Ramos (cell line): Measurements from ENCODE around the gene LETMD1.
"Not testable (repeated sequence)": the region's sequence is repeated elsewhere in the genome, so short reads cannot be mapped to it uniquely, and the experiment has no call there.

Source experiments
- in situ Hi-C: fragments of 300-500 bp; cut with MboI; formaldehyde crosslinking; loops from one replicate; pipeline ENCODE4 v1.14.3; 2022; ENCODE audit warnings: low sequenced_read_pairs; ENCODE audit not compliant: unreplicated experiment

Gene LETMD1

GRCh38 chr12:51071663-51072062, 23.5 kb downstream of the LETMD1 start:
- in situ Hi-C loops, result no loop called here

GRCh38 chr12:51075390-51075789, 27.3 kb downstream of the LETMD1 start:
- in situ Hi-C loops, result no loop called here

DNA sequence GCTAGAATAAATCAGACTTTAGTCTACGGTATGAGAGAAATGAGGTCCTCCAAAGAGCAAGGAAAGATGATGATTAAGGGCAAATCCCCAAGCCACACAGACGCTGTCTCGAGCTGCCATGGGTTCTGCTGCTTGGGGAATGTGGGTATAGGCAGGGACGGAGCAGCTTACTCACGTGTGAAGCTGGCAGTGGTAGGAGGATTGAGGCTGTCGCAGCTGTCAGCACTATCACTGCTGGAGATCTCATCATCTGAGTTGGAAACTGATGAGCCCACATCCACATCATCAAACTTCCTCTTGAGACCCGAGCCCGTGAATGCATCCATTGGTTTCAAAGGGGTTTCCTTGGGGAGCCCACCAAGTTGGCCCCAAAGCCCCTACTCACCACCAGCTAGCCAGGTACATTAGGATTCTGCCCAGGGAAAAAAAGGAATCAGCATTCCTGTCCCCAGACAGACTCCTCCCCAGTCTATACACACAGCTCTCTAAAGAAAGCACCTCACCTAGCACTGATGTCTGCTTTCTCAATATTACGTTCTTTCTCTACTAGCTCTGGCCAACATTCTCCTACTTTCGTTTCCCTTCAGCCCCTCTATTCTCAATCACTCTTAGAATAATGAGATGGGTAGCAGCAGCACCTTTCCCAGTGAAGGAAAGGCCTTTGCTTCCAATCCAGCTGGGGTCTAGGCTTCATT, 28.3 kb downstream of the LETMD1 start:
- in situ Hi-C loops, result no loop called here

GRCh38 chr12:51077930-51078329, 29.8 kb downstream of the LETMD1 start:
- in situ Hi-C loops, result no loop called here

DNA sequence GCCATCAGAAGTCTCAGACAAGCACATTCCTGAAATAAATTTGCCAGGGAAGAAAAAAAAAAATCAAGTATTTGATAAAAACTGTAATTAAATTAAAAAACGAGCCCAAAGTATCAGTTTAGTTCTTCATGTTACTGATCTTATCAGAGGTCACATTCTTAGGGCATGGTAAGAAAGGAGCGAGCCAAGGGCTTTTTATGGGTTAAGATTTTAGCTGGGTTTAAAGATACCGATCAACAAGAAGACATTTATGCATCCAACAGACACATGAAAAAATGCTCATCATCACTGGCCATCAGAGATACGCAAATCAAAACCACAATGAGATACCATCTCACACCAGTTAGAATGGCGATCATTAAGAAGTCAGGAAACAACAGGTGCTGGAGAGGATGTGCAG, 30.2 kb downstream of the LETMD1 start:
- in situ Hi-C loops, result not testable (repeated sequence)

GRCh38 chr12:51078866-51079265, 30.7 kb downstream of the LETMD1 start:
- in situ Hi-C loops, result not testable (repeated sequence)

- in situ Hi-C loops, result no loop called here
Observed at GRCh38 chr12:51080136-51080535, 32.0 kb downstream of the LETMD1 start.

GRCh38 chr12:51081421-51081820, 33.3 kb downstream of the LETMD1 start:
- in situ Hi-C loops, result no loop called here

DNA sequence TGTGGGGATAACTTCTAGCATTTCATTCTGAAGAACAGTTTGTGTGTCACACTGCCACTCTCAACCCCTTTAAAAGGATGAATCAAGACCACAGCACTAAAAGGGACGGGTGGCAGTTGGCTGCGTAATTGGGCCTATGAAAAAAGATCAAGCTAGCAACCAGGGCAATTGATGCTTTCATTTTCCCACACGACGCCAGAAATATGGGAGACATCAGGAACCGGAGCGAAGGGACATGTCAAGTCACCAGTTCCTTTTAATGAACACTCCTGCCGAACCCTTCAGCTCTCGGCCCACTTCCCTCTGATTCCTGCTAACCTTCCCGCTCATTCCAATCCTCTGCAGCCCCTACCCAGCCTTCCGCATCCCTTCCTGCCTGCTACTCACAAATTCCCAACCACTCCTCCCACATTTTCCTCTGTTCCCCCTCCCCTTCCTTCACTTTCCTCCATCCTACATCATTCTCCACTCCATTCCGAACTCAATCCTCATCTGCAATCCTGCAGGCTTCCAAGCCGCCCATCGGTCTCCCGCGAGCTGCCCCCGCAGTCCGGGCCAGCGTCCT, 34.5 kb downstream of the LETMD1 start:
- in situ Hi-C loops, result no loop called here

- in situ Hi-C loops, result no loop called here
Observed at GRCh38 chr12:51083126-51083833, 35.2 kb downstream of the LETMD1 start, which contains the start of gene CSRNP2. TSS of gene CSRNP2 (minus strand) at chr12:51083596. CDS start at chr12:51076561, 7,035 bp downstream.

GRCh38 chr12:51085757-51086156, 37.6 kb downstream of the LETMD1 start:
- in situ Hi-C loops, result no loop called here

- in situ Hi-C loops, result no loop called here
Observed at GRCh38 chr12:51086933-51087332, 38.8 kb downstream of the LETMD1 start.

- in situ Hi-C loops, result no loop called here
Observed at GRCh38 chr12:51087818-51088217, 39.7 kb downstream of the LETMD1 start.

DNA sequence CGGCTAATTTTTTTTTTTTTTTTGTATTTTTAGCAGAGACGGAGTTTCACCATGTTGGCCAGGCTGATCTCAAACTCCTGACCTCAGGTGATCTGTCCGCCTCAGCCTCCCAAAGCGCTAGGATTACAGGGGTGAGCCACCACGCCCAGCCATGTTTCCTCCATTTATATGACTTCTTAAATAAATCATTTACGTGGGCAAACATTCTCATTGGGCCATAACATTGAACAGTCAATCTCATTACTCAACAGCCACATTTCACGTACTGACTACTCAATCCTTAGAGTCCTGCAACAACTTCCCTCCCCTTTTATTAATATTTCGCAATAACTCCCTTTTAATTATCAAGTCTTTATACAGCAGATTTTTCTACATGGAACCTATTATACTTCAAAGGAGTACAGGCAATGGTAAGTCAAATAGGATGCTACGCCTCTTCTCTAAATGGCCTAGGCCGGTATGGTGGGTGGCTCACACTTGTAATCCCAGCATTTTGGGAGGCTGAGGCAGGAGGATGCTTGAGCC, 42.6 kb downstream of the LETMD1 start:
- in situ Hi-C loops, result no loop called here

DNA sequence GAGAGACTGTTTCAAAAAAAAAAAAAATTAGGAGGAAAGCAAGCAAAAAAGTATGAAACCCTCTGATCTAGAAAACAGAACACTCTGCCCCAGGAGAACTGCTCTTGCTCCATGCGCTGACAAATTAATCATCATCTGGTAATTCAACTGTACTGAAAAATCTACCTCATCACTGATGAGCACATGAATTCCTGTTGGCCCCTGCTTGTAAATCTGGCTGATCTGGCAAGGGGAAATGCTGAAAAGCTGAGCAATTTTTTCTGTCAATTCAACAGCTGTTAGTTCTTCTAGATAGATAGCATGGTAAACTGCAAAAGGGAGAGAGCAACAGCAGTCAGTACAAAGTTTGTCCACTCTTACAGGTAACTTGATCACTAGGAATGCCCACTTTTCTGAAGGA, 50.5 kb downstream of the LETMD1 start:
- in situ Hi-C loops, result no loop called here

- in situ Hi-C loops, result no loop called here
Observed at GRCh38 chr12:51103977-51104376, 55.9 kb downstream of the LETMD1 start.

- in situ Hi-C loops, result no loop called here
Observed at GRCh38 chr12:51108136-51108535, 60.0 kb downstream of the LETMD1 start.
